BLaER1 treated with 17β-estradiol and CSF1 and Interleukin-3, amounts not matched to agents 10 nM and 100 nM (cell line): ENCODE results near the gene GNAS-AS1.

Experiments used
- H3K27ac ChIP-seq, 11 experiments: shearing (Covaris generic); formaldehyde crosslinking; 2 replicates each; pipeline ENCODE4 v1.8.1; 2022
- H3K27me3 ChIP-seq, 11 experiments: shearing (Covaris generic); formaldehyde crosslinking; 2 replicates each; pipeline ENCODE4 v1.8.1; 2022
- H3K36me3 ChIP-seq, 11 experiments: shearing (Covaris generic); formaldehyde crosslinking; 2 replicates each; pipeline ENCODE4 v1.8.1; 2022
- H3K4me1 ChIP-seq, 10 experiments: shearing (Covaris generic); formaldehyde crosslinking; 2 replicates each; pipeline ENCODE4 v1.8.1; 2022
- H3K4me2 ChIP-seq, 11 experiments: shearing (Covaris generic); formaldehyde crosslinking; 2 replicates each; pipeline ENCODE4 v1.8.1; 2022
- H3K4me3 ChIP-seq, 10 experiments: shearing (Covaris generic); formaldehyde crosslinking; 2 replicates each; pipeline ENCODE4 v1.8.1; 2022
- H3K9ac ChIP-seq, 11 experiments: shearing (Covaris generic); formaldehyde crosslinking; 2 replicates each; pipeline ENCODE4 v1.8.1; 2022
- H3K9me3 ChIP-seq, 11 experiments: shearing (Covaris generic); formaldehyde crosslinking; replicated peaks in 1 of 11; 2 replicates each; pipeline ENCODE4 v1.8.1; 2022
- H4K20me1 ChIP-seq, 11 experiments: shearing (Covaris generic); formaldehyde crosslinking; 2 replicates each; pipeline ENCODE4 v1.8.1; 2022
- Cebpa-rat ChIP-seq, 11 experiments: shearing (Covaris generic); IDR thresholded peaks; 2 replicates each; pipeline ENCODE4 v1.8.1; 2022

The GNAS-AS1 gene

GRCh38 chr20:58839991-58840747 lies 10.5 kb downstream of the GNAS-AS1 start:
- H3K9me3 ChIP-seq = peaks cover 19 to 35% (median 26%) of the 10 kb centered on the region in 11 experiments; a peak in 20 of 22 replicates
- H3K9ac ChIP-seq = 0 out of 22 replicates have a peak overlapping the region, but pooled peaks of 1 of the 11 experiments have one; percentile 39
- no peaks in the 10 kb centered on the region for H3K36me3 ChIP-seq
- H3K27ac ChIP-seq = no peak overlapping the region
- H3K4me1 ChIP-seq = peaks cover 0 to 27% (median 16%) of the 10 kb centered on the region in 10 experiments; a peak in 17 of 20 replicates
- TF ChIP-seq Cebpa-rat (IDR thresholded peaks at IDR 0.05) = no peak
- peaks cover 0 to 10% (median 0%) of the 10 kb centered on the region in 11 experiments; a peak in 2 of 22 replicates for H4K20me1 ChIP-seq
- H3K4me3 ChIP-seq = peak overlapping the region in 8 of 10 experiments; percentile 23 to 53 (median 42); a peak in 11 of 20 replicates
- peaks cover 49 to 68% (median 64%) of the 10 kb centered on the region in 11 experiments for H3K27me3 ChIP-seq
- peak overlapping the region; percentile 50 to 74 (median 64); a peak in 20 of 22 replicates for H3K4me2 ChIP-seq

- Histone ChIP-seq H3K9ac (peak overlapping the region in 1 of 11 experiments; percentile 39; a peak in 1 of 22 replicates), H3K27ac (no peak overlapping the region), H4K20me1 (peaks cover 0 to 10% (median 0%) of the 10 kb centered on the region in 11 experiments; a peak in 2 of 22 replicates), H3K4me1 (peaks cover 0 to 32% (median 23%) of the 10 kb centered on the region in 10 experiments; a peak in 17 of 20 replicates), H3K9me3 (peaks cover 19 to 35% (median 26%) of the 10 kb centered on the region in 11 experiments; a peak in 20 of 22 replicates), H3K36me3 (no peaks in the 10 kb centered on the region), H3K27me3 (peaks cover 49 to 61% (median 57%) of the 10 kb centered on the region in 11 experiments), H3K4me3 (peak overlapping the region in 9 of 10 experiments; percentile 19 to 53 (median 42); a peak in 13 of 20 replicates), H3K4me2 (peak overlapping the region; percentile 50 to 74 (median 64); a peak in 21 of 22 replicates)
- TF ChIP-seq Cebpa-rat (IDR thresholded peaks at IDR 0.05) = no peak
These were observed 11.2 kb downstream of the GNAS-AS1 start for GRCh38 chr20:58839474-58839874.

- Histone ChIP-seq H3K27ac (no peak overlapping the region), H4K20me1 (peaks cover 0 to 10% (median 0%) of the 10 kb centered on the region in 11 experiments; a peak in 2 of 22 replicates), H3K9ac (no peak overlapping the region), H3K36me3 (no peaks in the 10 kb centered on the region), H3K4me3 (no peak overlapping the region), H3K9me3 (peaks cover 19 to 35% (median 26%) of the 10 kb centered on the region in 11 experiments; a peak in 20 of 22 replicates), H3K4me2 (no peak overlapping the region), H3K27me3 (peaks cover 40 to 48% (median 44%) of the 10 kb centered on the region in 11 experiments), H3K4me1 (peaks cover 2 to 38% (median 28%) of the 10 kb centered on the region in 10 experiments)
- no peak for TF ChIP-seq Cebpa-rat (IDR thresholded peaks at IDR 0.05)
These were observed 12.5 kb downstream of the GNAS-AS1 start for GRCh38 chr20:58838174-58838573.

GRCh38 chr20:58837717-58838116 lies 13.0 kb downstream of the GNAS-AS1 start:
- Histone ChIP-seq H3K27ac (no peak overlapping the region; a peak in 1 of 22 replicates), H3K4me1 (peaks cover 6 to 38% (median 33%) of the 10 kb centered on the region in 10 experiments), H3K4me3 (no peak overlapping the region), H4K20me1 (peaks cover 0 to 10% (median 0%) of the 10 kb centered on the region in 11 experiments; a peak in 2 of 22 replicates), H3K4me2 (peak overlapping the region in 4 of 11 experiments; percentile 8 to 73 (median 42); a peak in 1 of 22 replicates), H3K9me3 (peaks cover 19 to 35% (median 26%) of the 10 kb centered on the region in 11 experiments; a peak in 20 of 22 replicates), H3K27me3 (peaks cover 36 to 44% (median 39%) of the 10 kb centered on the region in 11 experiments), H3K36me3 (no peaks in the 10 kb centered on the region), H3K9ac (no peak overlapping the region)
- TF ChIP-seq Cebpa-rat (IDR thresholded peaks at IDR 0.05) = no peak

GRCh38 chr20:58836616-58837204 lies 14.0 kb downstream of the GNAS-AS1 start:
- Histone ChIP-seq H3K27me3 (peaks cover 26 to 34% (median 29%) of the 10 kb centered on the region in 11 experiments), H3K27ac (0 out of 22 replicates have a peak overlapping the region, but pooled peaks of 1 of the 11 experiments have one; percentile 7), H3K9ac (no peak overlapping the region), H3K4me1 (peaks cover 12 to 44% (median 37%) of the 10 kb centered on the region in 10 experiments), H3K36me3 (no peaks in the 10 kb centered on the region), H3K9me3 (peaks cover 19 to 28% (median 24%) of the 10 kb centered on the region in 11 experiments; a peak in 20 of 22 replicates), H3K4me2 (peak overlapping the region in 7 of 11 experiments; percentile 57 to 73 (median 62); a peak in 8 of 22 replicates), H4K20me1 (peaks cover 0 to 5% (median 0%) of the 10 kb centered on the region in 11 experiments; a peak in 2 of 22 replicates), H3K4me3 (no peak overlapping the region)
- TF ChIP-seq Cebpa-rat (IDR thresholded peaks at IDR 0.05) = no peak

- TF ChIP-seq Cebpa-rat (IDR thresholded peaks at IDR 0.05) = no peak
- Histone ChIP-seq H3K27me3 (peaks cover 11 to 19% (median 14%) of the 10 kb centered on the region in 11 experiments), H3K4me1 (peaks cover 12 to 45% (median 37%) of the 10 kb centered on the region in 10 experiments)
These were observed 15.5 kb downstream of the GNAS-AS1 start for GRCh38 chr20:58835231-58835630.

GRCh38 chr20:58833921-58834320 lies 16.8 kb downstream of the GNAS-AS1 start:
- H3K4me1 ChIP-seq = peaks cover 12 to 38% (median 36%) of the 10 kb centered on the region in 10 experiments
- TF ChIP-seq Cebpa-rat (IDR thresholded peaks at IDR 0.05) = no peak
- no peak overlapping the region for H3K4me3 ChIP-seq
- H3K27me3 ChIP-seq = peaks cover 0 to 6% (median 1%) of the 10 kb centered on the region in 11 experiments; a peak in 10 of 22 replicates
- no peak overlapping the region for H3K9ac ChIP-seq
- no peaks in the 10 kb centered on the region for H3K36me3 ChIP-seq
- H3K9me3 ChIP-seq = peaks cover 0 to 6% (median 0%) of the 10 kb centered on the region in 11 experiments; a peak in 5 of 22 replicates
- no peak overlapping the region for H3K27ac ChIP-seq
- no peaks in the 10 kb centered on the region for H4K20me1 ChIP-seq
- H3K4me2 ChIP-seq = peak overlapping the region in 5 of 11 experiments; percentile 8 to 73 (median 57); a peak in 3 of 22 replicates

More at GRCh38 chr20:58835231-58835630, 15.5 kb downstream of the GNAS-AS1 start:
- Histone ChIP-seq H3K36me3 (no peaks in the 10 kb centered on the region), H3K9ac (no peak overlapping the region; a peak in 1 of 22 replicates), H3K27ac (no peak overlapping the region; a peak in 2 of 22 replicates), H3K4me2 (peak overlapping the region in 9 of 11 experiments; percentile 33 to 73 (median 60); a peak in 18 of 22 replicates), H3K9me3 (peaks cover 5 to 13% (median 10%) of the 10 kb centered on the region in 11 experiments; a peak in 19 of 22 replicates), H4K20me1 (no peaks in the 10 kb centered on the region; a peak in 1 of 22 replicates), H3K4me3 (no peak overlapping the region)

- 0 out of 22 replicates have a peak overlapping the region, but pooled peaks of 1 of the 11 experiments have one; percentile 15 for H3K27ac ChIP-seq
- H4K20me1 ChIP-seq = no peaks in the 10 kb centered on the region
- H3K9me3 ChIP-seq = peaks cover 0 to 6% (median 0%) of the 10 kb centered on the region in 11 experiments; a peak in 3 of 22 replicates
- peak overlapping the region in 7 of 11 experiments; percentile 13 to 66 (median 32); a peak in 14 of 22 replicates for H3K4me2 ChIP-seq
- no peak overlapping the region for H3K9ac ChIP-seq
- no peaks in the 10 kb centered on the region for H3K36me3 ChIP-seq
- H3K4me3 ChIP-seq = no peak overlapping the region
- H3K27me3 ChIP-seq = no peaks in the 10 kb centered on the region; a peak in 1 of 22 replicates
- peak in 7 of 11 experiments; percentile 17 to 78 (median 49); a peak in 10 of 22 replicates for TF ChIP-seq Cebpa-rat (IDR thresholded peaks at IDR 0.05)
- H3K4me1 ChIP-seq = peaks cover 12 to 37% (median 35%) of the 10 kb centered on the region in 10 experiments
These were observed 18.2 kb downstream of the GNAS-AS1 start for GRCh38 chr20:58832457-58832856.
